Testis (tissue), 2 donors: ENCODE measurements around the gene TRMU.

Source experiments
- POLR2A ChIP-seq: fragments of 450-650 bp; IDR thresholded peaks from one replicate; pipeline ENCODE4 v1.6.1; 2017; ENCODE audit warnings: antibody characterized with exemption, mild to moderate bottlenecking, moderate library complexity
- TF ChIP-seq, protein P1 (sequence below), 3 experiments: fragments of 450-650 bp in 2 of 3; fragments of 200-600 bp in 1 of 3; sonication (generic) in 1 of 3; IDR thresholded peaks; one replicate each; pipeline ENCODE4 v1.5.1; 2016 to 2019; ENCODE audit warnings: antibody characterized with exemption in 3 of 3, mild to moderate bottlenecking in 2 of 3, moderate library complexity in 1 of 3

DNA sequence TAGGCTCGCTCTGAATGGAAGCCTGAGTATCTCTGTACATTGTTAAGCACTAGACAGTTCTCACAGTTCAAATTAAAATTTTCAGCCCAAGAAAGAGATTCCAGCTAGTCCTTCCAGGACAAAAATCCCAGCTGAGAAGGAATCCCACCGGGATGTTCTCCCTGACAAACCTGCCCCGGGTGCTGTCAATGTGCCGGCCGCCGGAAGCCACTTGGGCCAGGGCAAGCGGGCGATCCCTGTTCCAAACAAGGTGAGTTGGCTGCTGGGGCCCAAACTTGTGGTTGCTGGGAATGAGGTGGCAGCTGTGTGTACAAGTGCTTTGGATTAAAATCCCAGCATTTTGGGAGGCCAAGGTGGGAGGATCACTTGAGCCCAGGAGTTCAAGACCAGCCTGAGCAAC is 23.5 kb upstream of the TRMU start:
- TF ChIP-seq, protein P1, sequence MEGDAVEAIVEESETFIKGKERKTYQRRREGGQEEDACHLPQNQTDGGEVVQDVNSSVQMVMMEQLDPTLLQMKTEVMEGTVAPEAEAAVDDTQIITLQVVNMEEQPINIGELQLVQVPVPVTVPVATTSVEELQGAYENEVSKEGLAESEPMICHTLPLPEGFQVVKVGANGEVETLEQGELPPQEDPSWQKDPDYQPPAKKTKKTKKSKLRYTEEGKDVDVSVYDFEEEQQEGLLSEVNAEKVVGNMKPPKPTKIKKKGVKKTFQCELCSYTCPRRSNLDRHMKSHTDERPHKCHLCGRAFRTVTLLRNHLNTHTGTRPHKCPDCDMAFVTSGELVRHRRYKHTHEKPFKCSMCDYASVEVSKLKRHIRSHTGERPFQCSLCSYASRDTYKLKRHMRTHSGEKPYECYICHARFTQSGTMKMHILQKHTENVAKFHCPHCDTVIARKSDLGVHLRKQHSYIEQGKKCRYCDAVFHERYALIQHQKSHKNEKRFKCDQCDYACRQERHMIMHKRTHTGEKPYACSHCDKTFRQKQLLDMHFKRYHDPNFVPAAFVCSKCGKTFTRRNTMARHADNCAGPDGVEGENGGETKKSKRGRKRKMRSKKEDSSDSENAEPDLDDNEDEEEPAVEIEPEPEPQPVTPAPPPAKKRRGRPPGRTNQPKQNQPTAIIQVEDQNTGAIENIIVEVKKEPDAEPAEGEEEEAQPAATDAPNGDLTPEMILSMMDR (IDR thresholded peaks at IDR 0.05) = no peak
- TF ChIP-seq POLR2A = no peak
